HFFc6 (cell line): Measurements from ENCODE around the gene CDC14B. TPM values are rescaled to one million over a fixed set of nuclear protein-coding genes. Genes with fewer than 3 reads are reported as not detected.
A peak's percentile ranks its signal among the peaks of the same experiment; 100 is the strongest.

ENCODE experiments used
- DNase-seq: peaks from one replicate; pipeline ENCODE4 v3.0.0-alpha.2; 2018
- H3K27ac Mint-ChIP-seq: 2 replicates; pipeline ENCODE4 v1.8.0; 2020; ENCODE audit warnings: mild to moderate bottlenecking, mixed read lengths
- H3K27me3 Mint-ChIP-seq: 2 replicates; pipeline ENCODE4 v1.8.0; 2021; ENCODE audit warnings: mild to moderate bottlenecking, moderate library complexity, mixed read lengths; ENCODE audit not compliant: insufficient read depth
- H3K36me3 Mint-ChIP-seq: 2 replicates; pipeline ENCODE4 v1.8.0; 2021; ENCODE audit warnings: low read depth, mixed read lengths
- H3K4me1 Mint-ChIP-seq: 2 replicates; pipeline ENCODE4 v1.8.0; 2020; ENCODE audit warnings: low read depth, mixed read lengths
- H3K4me3 Mint-ChIP-seq: 2 replicates; pipeline ENCODE4 v1.8.0; 2020; ENCODE audit warnings: mild to moderate bottlenecking, moderate library complexity, mixed read lengths
- H3K9me3 Mint-ChIP-seq: 2 replicates; pipeline ENCODE4 v1.8.0; 2020; ENCODE audit warnings: mild to moderate bottlenecking, mixed read lengths
- total RNA-seq, 6 experiments: library from RNA; stranded (reverse); fragmentation: NEBNext Ultra II Directional; extraction: Animal tissue kit (Norgen Biotek cat#: 25700); gene quantifications; 2 replicates in 1 of 6; 3 replicates in 5 of 6; pipeline ENCODE4 v1.2.3, GENCODE V29; 2021
- TF ChIP-seq, protein P1 (sequence below): fragments of 200-600 bp; sonication (generic); IDR thresholded peaks from 2 replicates; pipeline ENCODE4 v1.5.0; 2021; ENCODE audit warnings: antibody characterized with exemption, mild to moderate bottlenecking

Gene CDC14B
- total RNA-seq, 6 experiments from 2014 or later: 10.7 to 14.9 (median 12.1) TPM

GRCh38 chr9:96501633-96502538 is 117.8 kb downstream of the CDC14B start:
- peak overlapping the region; percentile 88 for H3K27ac Mint-ChIP-seq
- no peak for DNase-seq
- H3K4me3 Mint-ChIP-seq: no peak overlapping the region
- TF ChIP-seq, protein P1, sequence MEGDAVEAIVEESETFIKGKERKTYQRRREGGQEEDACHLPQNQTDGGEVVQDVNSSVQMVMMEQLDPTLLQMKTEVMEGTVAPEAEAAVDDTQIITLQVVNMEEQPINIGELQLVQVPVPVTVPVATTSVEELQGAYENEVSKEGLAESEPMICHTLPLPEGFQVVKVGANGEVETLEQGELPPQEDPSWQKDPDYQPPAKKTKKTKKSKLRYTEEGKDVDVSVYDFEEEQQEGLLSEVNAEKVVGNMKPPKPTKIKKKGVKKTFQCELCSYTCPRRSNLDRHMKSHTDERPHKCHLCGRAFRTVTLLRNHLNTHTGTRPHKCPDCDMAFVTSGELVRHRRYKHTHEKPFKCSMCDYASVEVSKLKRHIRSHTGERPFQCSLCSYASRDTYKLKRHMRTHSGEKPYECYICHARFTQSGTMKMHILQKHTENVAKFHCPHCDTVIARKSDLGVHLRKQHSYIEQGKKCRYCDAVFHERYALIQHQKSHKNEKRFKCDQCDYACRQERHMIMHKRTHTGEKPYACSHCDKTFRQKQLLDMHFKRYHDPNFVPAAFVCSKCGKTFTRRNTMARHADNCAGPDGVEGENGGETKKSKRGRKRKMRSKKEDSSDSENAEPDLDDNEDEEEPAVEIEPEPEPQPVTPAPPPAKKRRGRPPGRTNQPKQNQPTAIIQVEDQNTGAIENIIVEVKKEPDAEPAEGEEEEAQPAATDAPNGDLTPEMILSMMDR: no peak
- no peaks in the 10 kb centered on the region for H3K9me3 Mint-ChIP-seq
- H3K27me3 Mint-ChIP-seq: peaks cover 2% of the 10 kb centered on the region
- peaks cover 31% of the 10 kb centered on the region for H3K4me1 Mint-ChIP-seq
- peaks cover 5% of the 10 kb centered on the region; the same call in 1 of the 2 replicates for H3K36me3 Mint-ChIP-seq

- TF ChIP-seq, protein P1: no peak
- peak; percentile 81 for DNase-seq
- H3K4me1 Mint-ChIP-seq: peaks cover 31% of the 10 kb centered on the region
- peak overlapping the region; percentile 88 for H3K27ac Mint-ChIP-seq
- H3K4me3 Mint-ChIP-seq: peak overlapping the region; percentile 6; the same call in 1 of the 2 replicates
- H3K27me3 Mint-ChIP-seq: peaks cover 2% of the 10 kb centered on the region
- H3K36me3 Mint-ChIP-seq: peaks cover 5% of the 10 kb centered on the region; the same call in 1 of the 2 replicates
- no peaks in the 10 kb centered on the region for H3K9me3 Mint-ChIP-seq
These were observed 118.7 kb downstream of the CDC14B start for GRCh38 chr9:96500696-96501632.

- TF ChIP-seq, protein P1: no peak
These were observed 120.4 kb downstream of the CDC14B start for GRCh38 chr9:96499257-96499656.

GRCh38 chr9:96498796-96499195 is 120.8 kb downstream of the CDC14B start:
- Mint-ChIP-seq H3K9me3 (no peaks in the 10 kb centered on the region), H3K27ac (no peak overlapping the region), H3K27me3 (peaks cover 2% of the 10 kb centered on the region), H3K4me1 (peaks cover 39% of the 10 kb centered on the region), H3K36me3 (peaks cover 13% of the 10 kb centered on the region), H3K4me3 (no peak overlapping the region)
- TF ChIP-seq, protein P1: no peak
- no peak for DNase-seq

More at GRCh38 chr9:96499257-96499656, 120.4 kb downstream of the CDC14B start:
- Mint-ChIP-seq H3K36me3 (peaks cover 13% of the 10 kb centered on the region), H3K27me3 (peaks cover 2% of the 10 kb centered on the region), H3K4me3 (no peak overlapping the region), H3K4me1 (peaks cover 40% of the 10 kb centered on the region), H3K9me3 (no peaks in the 10 kb centered on the region), H3K27ac (no peak overlapping the region)
- no peak for DNase-seq

- Mint-ChIP-seq H3K4me1 (peaks cover 21% of the 10 kb centered on the region), H3K27ac (no peak overlapping the region)
These were observed 122.6 kb downstream of the CDC14B start for GRCh38 chr9:96497117-96497399.

More at GRCh38 chr9:96497117-96497399, 122.6 kb downstream of the CDC14B start:
- H3K9me3 Mint-ChIP-seq: no peaks in the 10 kb centered on the region
- H3K36me3 Mint-ChIP-seq: peaks cover 9% of the 10 kb centered on the region
- TF ChIP-seq, protein P1: no peak
- no peak for DNase-seq
- peaks cover 2% of the 10 kb centered on the region; the same call in 1 of the 2 replicates for H3K27me3 Mint-ChIP-seq
- H3K4me3 Mint-ChIP-seq: no peak overlapping the region
